ENCODE results near the gene TFF2. TPM values are rescaled to one million over a fixed set of nuclear protein-coding genes. Genes with fewer than 3 reads are reported as not detected.

The TFF2 gene
- total and polyA plus RNA-seq, 2 of the 4 experiments (the other 2 are of a cell fraction): not detected

- no peak for TF ChIP-seq MAZ (IDR thresholded peaks at IDR 0.05; ENCODE audit: borderline replicate concordance, low read depth, low read length)
- TF ChIP-seq POLR2A (IDR thresholded peaks at IDR 0.05; ENCODE audit: low read depth, low read length): no peak
- TF ChIP-seq NFE2L2 (IDR thresholded peaks at IDR 0.05; ENCODE audit: low read depth, low read length): no peak
- TF ChIP-seq CEBPB (IDR thresholded peaks at IDR 0.05; ENCODE audit: low read depth, low read length): no peak
- TF ChIP-seq SMC3 (IDR thresholded peaks at IDR 0.05; ENCODE audit: low read depth, low read length): no peak
- TF ChIP-seq CHD1 (IDR thresholded peaks at IDR 0.05; ENCODE audit: low read depth, low read length): no peak
- no peak for TF ChIP-seq MXI1 (IDR thresholded peaks at IDR 0.05; ENCODE audit: borderline replicate concordance, low read depth, low read length)
- no peak for TF ChIP-seq FOS (IDR thresholded peaks at IDR 0.05; ENCODE audit: low read depth, low read length)
- TF ChIP-seq BHLHE40 (IDR thresholded peaks at IDR 0.05; ENCODE audit: low read depth, low read length): no peak
- no peak for TF ChIP-seq RFX5 (IDR thresholded peaks at IDR 0.05; ENCODE audit: low read depth, low read length)
- TF ChIP-seq RCOR1 (IDR thresholded peaks at IDR 0.05; ENCODE audit: insufficient replicate concordance, low read length): no peak
- TF ChIP-seq, protein P1, sequence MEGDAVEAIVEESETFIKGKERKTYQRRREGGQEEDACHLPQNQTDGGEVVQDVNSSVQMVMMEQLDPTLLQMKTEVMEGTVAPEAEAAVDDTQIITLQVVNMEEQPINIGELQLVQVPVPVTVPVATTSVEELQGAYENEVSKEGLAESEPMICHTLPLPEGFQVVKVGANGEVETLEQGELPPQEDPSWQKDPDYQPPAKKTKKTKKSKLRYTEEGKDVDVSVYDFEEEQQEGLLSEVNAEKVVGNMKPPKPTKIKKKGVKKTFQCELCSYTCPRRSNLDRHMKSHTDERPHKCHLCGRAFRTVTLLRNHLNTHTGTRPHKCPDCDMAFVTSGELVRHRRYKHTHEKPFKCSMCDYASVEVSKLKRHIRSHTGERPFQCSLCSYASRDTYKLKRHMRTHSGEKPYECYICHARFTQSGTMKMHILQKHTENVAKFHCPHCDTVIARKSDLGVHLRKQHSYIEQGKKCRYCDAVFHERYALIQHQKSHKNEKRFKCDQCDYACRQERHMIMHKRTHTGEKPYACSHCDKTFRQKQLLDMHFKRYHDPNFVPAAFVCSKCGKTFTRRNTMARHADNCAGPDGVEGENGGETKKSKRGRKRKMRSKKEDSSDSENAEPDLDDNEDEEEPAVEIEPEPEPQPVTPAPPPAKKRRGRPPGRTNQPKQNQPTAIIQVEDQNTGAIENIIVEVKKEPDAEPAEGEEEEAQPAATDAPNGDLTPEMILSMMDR (conservative IDR thresholded peaks at IDR 0.05; ENCODE audit: low read depth, low read length): no peak
- TF ChIP-seq RAD21 (IDR thresholded peaks at IDR 0.05; ENCODE audit: low read length): no peak
- TF ChIP-seq, protein P2, sequence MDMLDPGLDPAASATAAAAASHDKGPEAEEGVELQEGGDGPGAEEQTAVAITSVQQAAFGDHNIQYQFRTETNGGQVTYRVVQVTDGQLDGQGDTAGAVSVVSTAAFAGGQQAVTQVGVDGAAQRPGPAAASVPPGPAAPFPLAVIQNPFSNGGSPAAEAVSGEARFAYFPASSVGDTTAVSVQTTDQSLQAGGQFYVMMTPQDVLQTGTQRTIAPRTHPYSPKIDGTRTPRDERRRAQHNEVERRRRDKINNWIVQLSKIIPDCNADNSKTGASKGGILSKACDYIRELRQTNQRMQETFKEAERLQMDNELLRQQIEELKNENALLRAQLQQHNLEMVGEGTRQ (IDR thresholded peaks at IDR 0.05; ENCODE audit: low read depth, low read length): no peak
- no peak for TF ChIP-seq ELK1 (IDR thresholded peaks at IDR 0.05; ENCODE audit: borderline replicate concordance, low read depth, low read length)
- no peak for TF ChIP-seq MAFK (IDR thresholded peaks at IDR 0.05; ENCODE audit: low read depth, low read length)
- Histone ChIP-seq H4K5ac (ENCODE audit: low read depth, low read length) (no peak within 1 kb of the TSS), H3K4me3 (ENCODE audit: insufficient read depth, low read depth, low read length) (no peak within 1 kb of the TSS), H2AFZ (replicated peaks; ENCODE audit: low read length, poor library complexity) (no peak within 1 kb of the TSS), H3K4me2 (ENCODE audit: low read depth, low read length) (no peak within 1 kb of the TSS), H4K91ac (ENCODE audit: insufficient read depth, low read depth, low read length) (no peak within 1 kb of the TSS), H2BK5ac (ENCODE audit: low read depth, low read length, poor library complexity, severe bottlenecking) (no peak within 1 kb of the TSS), H3K27me3 (ENCODE audit: control insufficient read depth, insufficient read depth, low read length) (peaks cover 19% of the 10 kb centered on the region), H3K4me1 (ENCODE audit: control insufficient read depth, insufficient read depth, low read length) (no peaks in the 10 kb centered on the region), H2AK5ac (ENCODE audit: low read depth, low read length) (no peak within 1 kb of the TSS), H3K36me3 (ENCODE audit: control insufficient read depth, insufficient read depth, low read length) (no peaks in the 10 kb centered on the region), H2BK15ac (ENCODE audit: low read depth, low read length) (no peak within 1 kb of the TSS), H3K56ac (ENCODE audit: extremely low read depth, insufficient read depth, low read length) (no peak within 1 kb of the TSS), H3K23ac (ENCODE audit: low read depth, low read length) (no peak within 1 kb of the TSS), H3K18ac (ENCODE audit: low read depth, low read length) (no peak within 1 kb of the TSS), H4K8ac (ENCODE audit: low read depth in 2 of 2, low read length in 2 of 2) (no peak within 1 kb of the TSS), H3K9ac (ENCODE audit: low read depth, low read length) (no peak within 1 kb of the TSS), H3K4ac (ENCODE audit: low read depth, low read length) (no peak within 1 kb of the TSS), H3K9me1 (ENCODE audit: insufficient read depth, low read length) (no peaks in the 10 kb centered on the region), H2AK9ac (replicated peaks; ENCODE audit: low read depth, low read length, poor library complexity) (no peak within 1 kb of the TSS), H3K79me1 (ENCODE audit: low read depth in 1 of 2, low read length in 2 of 2) (no peaks in the 10 kb centered on the region), H3K14ac (replicated peaks; ENCODE audit: low read depth, low read length) (no peak within 1 kb of the TSS), H2BK20ac (ENCODE audit: low read depth, low read length) (no peak within 1 kb of the TSS), H3K27ac (ENCODE audit: insufficient read depth, low read length) (no peak within 1 kb of the TSS), H4K20me1 (ENCODE audit: insufficient read depth, low read length) (no peaks in the 10 kb centered on the region), H2BK120ac (ENCODE audit: low read depth, low read length) (no peak within 1 kb of the TSS), H3K9me3 (ENCODE audit: control insufficient read depth, insufficient read depth, low read length) (no peaks in the 10 kb centered on the region)
- intact Hi-C loops (cut with micrococcal nuclease): no loop called here
- in situ Hi-C loops (cut with MboI; ENCODE audit: low sequenced_read_pairs): no loop called here
- BruUV-seq (replicated peaks): no TSS peak
- 54% methylated on average over 5 of the region's 17 CpGs; no CpG with 5 or more reads in 1 of the 2 experiments for WGBS, 2 experiments (ENCODE audit: extremely low coverage in 2 of 2, insufficient read length in 1 of 2)
- dilution Hi-C loops (cut with HindIII; ENCODE audit: low sequenced_read_pairs, unreplicated experiment): no loop called here
- CTCF ChIA-PET: no interaction called here
- DNase-seq (no peak), ATAC-seq (ENCODE audit: low read depth) (no peak)
- POLR2A ChIA-PET (ENCODE audit: unreplicated experiment): no interaction called here
Observed at GRCh38 chr21:42395905-42396651, 45.3 kb upstream of the TFF2 start, which contains the start of gene TMPRSS3. Gene TMPRSS3 (minus strand): TSS chr21:42396052. CDS start chr21:42395417, 635 bp downstream.
